GM21390 (cell line): ENCODE measurements around the gene JADE3.
"Not testable (repeated sequence)": the region's sequence is repeated elsewhere in the genome, so short reads cannot be mapped to it uniquely, and the experiment has no call there.

ENCODE experiments used
- ATAC-seq: cut with Tn5 transposase; IDR thresholded peaks from one replicate; pipeline ENCODE4 v1.9.1; 2021; ENCODE audit not compliant: unreplicated experiment

JADE3 gene

DNA sequence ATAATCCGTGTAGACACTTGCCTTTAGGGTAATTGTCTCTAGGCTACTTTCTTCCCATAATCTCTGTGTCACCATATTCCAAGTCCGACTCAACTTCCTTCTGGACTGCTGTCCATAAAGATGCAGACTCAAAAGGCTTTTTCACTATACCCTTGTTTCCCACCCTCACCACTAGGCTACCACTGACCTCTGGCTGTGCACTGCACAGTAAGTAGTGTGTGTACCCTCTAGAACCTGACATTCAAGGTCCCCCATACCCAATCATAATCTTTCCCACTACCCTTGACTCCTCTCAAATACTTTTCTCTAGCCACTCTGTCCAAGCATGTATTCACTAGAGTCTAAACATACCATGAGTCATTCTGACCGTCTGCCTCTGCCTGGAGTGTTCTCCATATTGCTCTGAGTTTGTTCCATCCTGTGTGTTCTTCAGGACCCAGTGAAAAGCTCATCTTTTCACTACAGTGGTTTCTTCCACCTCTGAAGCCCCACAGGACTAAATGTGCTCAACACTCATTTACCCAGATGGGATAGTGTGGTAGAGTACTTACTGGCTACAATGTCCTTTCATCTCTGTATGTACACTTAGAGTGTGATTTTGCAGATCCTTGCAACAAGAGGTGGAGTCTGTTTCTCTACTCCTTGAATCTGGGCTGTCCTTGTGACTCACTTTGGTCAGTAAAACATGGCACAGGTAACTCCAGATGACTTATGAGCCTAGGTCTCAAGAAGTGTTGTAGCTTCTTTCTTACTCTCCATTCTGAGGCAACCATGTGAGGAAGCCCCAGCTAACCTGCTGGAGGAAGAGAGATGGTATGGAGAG, 17.4 kb downstream of the JADE3 start:
- ATAC-seq, result no peak

- no peak for ATAC-seq
Measured at GRCh38 chrX:46935295-46935694, 23.1 kb downstream of the JADE3 start.

- no peak for ATAC-seq
Measured at GRCh38 chrX:46938589-46938988, 26.4 kb downstream of the JADE3 start.

DNA sequence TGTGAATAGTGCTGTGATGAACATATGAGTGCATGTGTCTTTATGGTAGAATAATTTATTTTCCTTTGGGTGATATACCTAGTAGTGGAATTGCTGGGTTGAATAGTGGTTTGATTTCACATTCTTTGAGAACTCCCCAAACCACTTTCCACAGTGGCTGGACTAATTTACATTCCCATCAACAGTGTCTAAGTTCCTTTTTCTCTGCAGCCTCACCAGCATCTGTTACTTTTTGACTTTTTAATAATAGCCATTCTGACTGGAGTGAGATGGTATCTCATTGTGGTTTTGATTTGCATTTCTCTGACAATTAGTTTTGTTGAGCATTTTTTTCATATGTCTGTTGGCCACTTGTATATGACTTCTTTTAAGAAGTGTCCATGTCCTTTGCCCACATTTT, 29.1 kb downstream of the JADE3 start:
- no peak for ATAC-seq

DNA sequence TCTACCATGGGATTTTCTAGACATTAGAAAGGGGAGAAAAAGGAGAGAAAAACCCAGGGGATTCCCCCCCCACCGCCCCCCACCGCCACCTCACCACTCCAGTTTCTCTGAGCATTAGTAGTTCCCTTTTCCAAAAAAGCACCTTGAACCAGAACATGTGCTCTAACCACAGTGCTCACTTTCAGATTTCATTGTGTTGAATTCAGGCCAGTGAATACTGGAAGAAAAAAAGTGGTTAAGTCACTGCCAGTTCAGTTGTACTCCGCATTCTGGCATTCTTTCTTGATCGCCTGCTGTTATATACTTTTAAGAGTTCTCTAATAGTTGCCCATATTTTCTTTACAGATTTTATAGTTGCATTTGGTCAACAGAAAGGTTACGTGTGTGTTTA, 40.9 kb downstream of the JADE3 start:
- ATAC-seq, result no peak

GRCh38 chrX:46953597-46953996, 41.4 kb downstream of the JADE3 start:
- no peak for ATAC-seq

DNA sequence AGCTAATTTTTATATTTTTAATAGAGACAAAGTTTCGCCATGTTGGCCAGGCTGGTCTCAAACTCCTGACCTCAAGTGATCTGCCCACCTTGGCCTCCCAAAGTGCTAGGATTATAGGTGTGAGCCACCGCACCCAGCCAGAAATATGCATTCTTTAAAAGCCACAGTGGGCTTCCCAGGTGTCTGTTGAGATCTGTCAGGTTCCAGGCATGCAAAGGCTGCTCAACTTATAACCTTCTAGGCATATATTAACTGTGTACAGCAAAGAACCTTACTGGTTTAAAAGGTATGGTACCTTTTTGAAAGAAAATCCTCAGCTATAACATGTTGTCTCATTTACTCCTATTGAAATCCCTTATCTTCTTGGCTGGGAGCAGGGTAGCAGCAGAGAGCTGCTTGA, 42.5 kb downstream of the JADE3 start:
- no peak for ATAC-seq

DNA sequence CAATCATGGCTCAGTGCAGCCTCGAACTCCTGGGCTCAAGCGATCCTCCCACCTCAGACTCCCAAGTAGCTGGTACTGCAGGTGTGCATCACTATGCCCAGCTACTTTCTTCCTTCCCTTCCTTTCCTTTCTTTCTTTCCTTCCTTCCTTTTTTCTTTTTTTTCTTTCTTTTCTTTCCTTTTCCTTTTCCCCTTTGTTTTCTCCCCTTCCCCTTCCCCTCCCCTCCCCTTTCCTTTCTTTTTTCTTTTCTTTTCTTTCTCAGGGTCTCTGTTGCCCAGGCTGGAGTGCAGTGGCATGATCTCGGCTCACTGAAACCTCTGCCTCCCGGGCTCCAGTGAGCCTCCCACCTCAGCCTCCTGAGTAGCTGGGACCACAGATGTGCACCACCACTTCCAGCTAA, 44.4 kb downstream of the JADE3 start:
- not testable (repeated sequence) for ATAC-seq

- no peak for ATAC-seq
Measured at GRCh38 chrX:46957297-46957696, 45.1 kb downstream of the JADE3 start.

GRCh38 chrX:46959101-46959500, 46.9 kb downstream of the JADE3 start:
- no peak for ATAC-seq

DNA sequence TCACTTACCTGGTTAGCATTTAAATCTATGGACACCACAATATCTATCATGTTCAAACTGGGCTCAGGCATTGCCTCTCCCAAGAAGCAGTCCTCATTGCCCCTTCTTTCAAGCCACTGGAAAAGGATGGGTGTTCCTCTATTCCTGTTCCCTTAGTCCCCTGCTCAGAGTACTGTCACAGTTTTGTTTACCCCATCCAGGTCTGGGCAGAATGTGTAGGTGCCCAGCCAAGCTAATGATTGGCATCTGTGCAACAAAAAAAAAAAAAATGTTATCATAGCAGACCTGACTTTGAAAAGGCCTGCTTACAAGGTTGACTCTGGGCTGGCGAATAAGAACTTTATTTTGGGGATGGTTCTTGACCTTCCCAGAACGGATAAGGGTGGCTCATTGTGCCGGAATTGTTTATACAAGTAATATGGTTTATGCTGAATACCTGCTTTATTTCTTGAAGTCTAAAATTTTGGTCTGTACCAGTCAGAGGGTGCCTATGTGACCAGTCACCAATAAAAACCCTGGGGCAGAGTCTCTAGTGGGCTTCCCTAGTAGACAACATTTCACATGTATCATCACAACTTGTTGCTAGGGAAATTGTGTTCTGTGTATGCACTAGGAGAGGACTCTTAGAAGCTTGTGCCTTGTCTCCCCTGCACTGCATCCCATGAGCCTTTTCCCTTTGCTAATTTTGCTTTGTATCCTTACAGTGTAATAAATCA, 47.9 kb downstream of the JADE3 start:
- no peak for ATAC-seq

DNA sequence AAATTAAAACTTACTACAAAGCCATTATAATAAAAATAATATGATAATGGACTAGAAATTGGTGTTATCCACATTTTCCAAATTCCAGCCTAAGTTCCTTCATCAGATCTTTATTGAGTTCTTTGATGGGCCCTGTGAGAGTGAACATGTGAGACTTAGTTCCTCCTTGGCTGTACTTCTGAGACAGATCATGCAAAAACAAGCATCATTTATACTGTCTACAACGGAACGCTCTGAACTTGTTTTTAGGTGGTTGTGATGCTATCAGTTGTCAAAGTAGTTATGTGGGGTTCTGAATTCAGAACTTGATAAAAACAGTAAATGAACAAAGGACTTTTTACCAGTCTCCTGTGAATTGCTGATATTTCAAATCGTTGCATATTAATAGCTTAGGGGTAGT, 48.9 kb downstream of the JADE3 start:
- ATAC-seq, result no peak

- ATAC-seq, result no peak
Measured at GRCh38 chrX:46961574-46962283, 49.5 kb downstream of the JADE3 start.

DNA sequence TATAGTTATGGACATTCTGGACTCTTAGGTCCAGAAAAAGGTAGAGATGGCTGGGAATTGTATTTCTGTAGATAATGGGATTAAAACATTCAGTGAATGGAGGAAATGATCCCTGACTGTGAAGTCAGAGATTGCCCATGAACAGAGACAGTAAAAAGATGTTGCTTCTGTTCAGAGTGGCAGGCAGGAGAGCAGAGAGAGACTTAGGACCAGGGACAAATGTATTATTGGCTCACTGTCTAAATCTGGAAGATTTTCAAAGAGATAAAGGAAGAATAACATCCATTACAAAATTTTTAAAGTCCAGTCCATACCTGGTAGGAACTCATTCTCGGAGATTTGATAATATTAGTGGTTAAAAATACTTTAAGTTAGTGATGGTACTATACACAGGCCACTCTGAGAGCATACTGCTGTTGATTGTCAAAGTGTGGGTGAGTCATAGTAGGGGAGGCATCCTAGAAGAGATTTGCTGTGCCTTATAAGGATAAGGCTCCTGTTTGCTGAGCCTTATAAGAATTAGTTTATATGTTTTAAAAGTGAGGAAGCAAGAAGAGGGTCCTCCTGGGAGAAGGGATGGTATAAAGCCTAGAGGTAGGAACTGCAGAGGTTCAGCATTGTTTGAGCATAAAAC, 53.0 kb downstream of the JADE3 start:
- ATAC-seq, result no peak

GRCh38 chrX:46967547-46967946, 55.3 kb downstream of the JADE3 start:
- peak; percentile 53 for ATAC-seq

- ATAC-seq, result not testable (repeated sequence)
Measured at GRCh38 chrX:46977046-46977445, 64.8 kb downstream of the JADE3 start.

GRCh38 chrX:46978341-46979291, 66.4 kb downstream of the JADE3 start:
- peak; percentile 66 for ATAC-seq

GRCh38 chrX:46984705-46985104, 72.5 kb downstream of the JADE3 start:
- ATAC-seq, result no peak

DNA sequence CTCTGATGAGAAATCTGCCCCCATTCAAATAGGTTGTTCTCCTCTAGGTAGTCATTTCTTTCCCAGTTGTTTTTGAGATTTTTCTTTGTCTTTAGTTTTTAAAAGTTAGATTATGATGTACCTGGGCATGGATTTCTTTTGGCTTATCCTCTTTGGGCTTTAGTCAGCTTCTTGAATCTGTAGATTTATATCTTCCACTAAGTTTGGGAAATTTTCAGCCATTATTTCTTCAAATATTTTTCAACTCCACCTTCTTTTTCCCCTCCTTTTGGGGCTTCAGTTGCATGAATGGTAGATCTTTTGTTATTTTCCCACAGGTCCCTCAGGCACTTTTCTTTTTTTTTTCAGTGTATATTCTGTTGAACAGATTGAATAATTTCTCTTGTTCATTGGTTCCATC, 77.3 kb downstream of the JADE3 start:
- ATAC-seq, result no peak

DNA sequence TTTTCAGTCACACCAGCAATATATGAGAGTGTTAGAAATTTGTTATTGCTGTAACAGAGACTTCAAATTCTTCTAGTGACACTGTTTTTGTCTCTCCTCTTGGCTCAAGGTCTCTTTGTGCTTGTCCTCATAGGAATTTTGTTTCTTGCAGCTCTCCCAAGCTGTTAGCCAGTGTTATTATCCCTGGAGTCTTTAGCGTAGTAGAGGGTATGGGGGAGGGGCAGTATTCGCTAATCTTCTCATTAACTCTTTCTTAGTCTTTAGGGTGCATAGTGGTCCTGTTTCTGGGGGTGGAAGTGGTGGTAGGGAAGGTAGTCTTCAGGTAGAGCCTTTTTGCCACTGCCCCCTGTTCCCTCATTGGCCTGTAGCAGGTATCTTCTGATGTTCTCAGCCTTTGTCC, 79.4 kb downstream of the JADE3 start:
- no peak for ATAC-seq
